ENCODE measurements around the gene ADAMTS18.

GRCh38 chr16:77399066-77399465, 35.8 kb downstream of the ADAMTS18 start:
- TF ChIP-seq POLR2AphosphoS5 (IDR thresholded peaks at IDR 0.05; ENCODE audit: low read depth, low read length) (no peak), SIN3A (IDR thresholded peaks at IDR 0.05; ENCODE audit: borderline replicate concordance, insufficient read depth, low read length) (no peak), TAF1 (IDR thresholded peaks at IDR 0.05; ENCODE audit: borderline replicate concordance, insufficient read depth, low read length) (no peak), REST (IDR thresholded peaks at IDR 0.05; ENCODE audit: insufficient read depth in 1 of 2, low read depth in 2 of 2, low read length in 2 of 2) (no peak)
